Right renal cortex interstitium (tissue), 3 donors: ENCODE measurements around the gene ZNF366. TPM values are rescaled to one million over a fixed set of nuclear protein-coding genes. Genes with fewer than 3 reads are reported as not detected.

Experiments
- DNase-seq, 3 donors: peaks; one replicate each; pipeline ENCODE4 v3.0.0-alpha.2; 2013; ENCODE audit warnings: low read depth in 3 of 3, low spot score in 2 of 3
- polyA plus RNA-seq, 3 donors: library from polyadenylated mRNA; unstranded; fragments of 120-200 nt; gene quantifications; one replicate each; pipeline ENCODE4 v1.2.1, GENCODE V29; 2013; ENCODE audit not compliant: insufficient read length in 3 of 3

The ZNF366 gene, protein sequence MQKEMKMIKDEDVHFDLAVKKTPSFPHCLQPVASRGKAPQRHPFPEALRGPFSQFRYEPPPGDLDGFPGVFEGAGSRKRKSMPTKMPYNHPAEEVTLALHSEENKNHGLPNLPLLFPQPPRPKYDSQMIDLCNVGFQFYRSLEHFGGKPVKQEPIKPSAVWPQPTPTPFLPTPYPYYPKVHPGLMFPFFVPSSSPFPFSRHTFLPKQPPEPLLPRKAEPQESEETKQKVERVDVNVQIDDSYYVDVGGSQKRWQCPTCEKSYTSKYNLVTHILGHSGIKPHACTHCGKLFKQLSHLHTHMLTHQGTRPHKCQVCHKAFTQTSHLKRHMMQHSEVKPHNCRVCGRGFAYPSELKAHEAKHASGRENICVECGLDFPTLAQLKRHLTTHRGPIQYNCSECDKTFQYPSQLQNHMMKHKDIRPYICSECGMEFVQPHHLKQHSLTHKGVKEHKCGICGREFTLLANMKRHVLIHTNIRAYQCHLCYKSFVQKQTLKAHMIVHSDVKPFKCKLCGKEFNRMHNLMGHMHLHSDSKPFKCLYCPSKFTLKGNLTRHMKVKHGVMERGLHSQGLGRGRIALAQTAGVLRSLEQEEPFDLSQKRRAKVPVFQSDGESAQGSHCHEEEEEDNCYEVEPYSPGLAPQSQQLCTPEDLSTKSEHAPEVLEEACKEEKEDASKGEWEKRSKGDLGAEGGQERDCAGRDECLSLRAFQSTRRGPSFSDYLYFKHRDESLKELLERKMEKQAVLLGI
- 1 to 10 TPM; 4.0 to 4.7 (median 4.6) TPM for polyA plus RNA-seq

DNA sequence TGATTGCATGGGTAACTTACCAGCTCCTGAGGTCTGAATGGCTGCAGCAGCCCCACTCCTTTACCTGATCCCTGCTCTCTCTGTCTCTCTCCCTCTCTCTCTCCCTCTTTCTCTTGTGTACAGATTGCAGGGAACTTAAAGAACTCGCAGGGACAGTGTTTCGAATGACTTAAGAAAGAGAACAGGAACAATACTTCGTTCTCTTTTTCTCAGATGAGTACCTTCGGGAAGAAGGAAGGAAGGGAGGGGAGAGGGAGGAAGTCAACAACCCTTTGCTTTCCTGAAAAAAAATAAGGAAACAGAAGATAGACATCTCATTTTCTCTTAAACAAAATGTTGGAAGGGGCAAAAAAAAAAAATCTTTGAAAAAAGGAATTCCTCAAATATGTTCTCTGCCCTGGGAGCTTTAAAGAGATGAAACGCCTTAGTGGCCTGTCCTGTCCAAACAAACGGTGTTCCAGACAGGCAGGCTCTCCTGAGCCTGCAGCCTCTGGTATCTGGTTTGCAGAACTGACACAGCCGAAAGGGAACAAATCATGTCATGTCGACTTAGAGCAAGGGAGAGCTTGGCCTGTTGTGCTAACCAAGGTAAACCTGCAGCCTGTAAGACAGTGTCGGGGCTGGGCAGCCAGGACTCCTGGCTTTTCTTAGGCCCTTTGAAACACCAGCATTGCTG, at the start of gene ZNF366:
ZNF366 (minus strand) TSS at position 180 of the 676 bp plus-strand sequence. CDS start 45,914 bp downstream, outside the sequence.
- DNase-seq = no peak

DNA sequence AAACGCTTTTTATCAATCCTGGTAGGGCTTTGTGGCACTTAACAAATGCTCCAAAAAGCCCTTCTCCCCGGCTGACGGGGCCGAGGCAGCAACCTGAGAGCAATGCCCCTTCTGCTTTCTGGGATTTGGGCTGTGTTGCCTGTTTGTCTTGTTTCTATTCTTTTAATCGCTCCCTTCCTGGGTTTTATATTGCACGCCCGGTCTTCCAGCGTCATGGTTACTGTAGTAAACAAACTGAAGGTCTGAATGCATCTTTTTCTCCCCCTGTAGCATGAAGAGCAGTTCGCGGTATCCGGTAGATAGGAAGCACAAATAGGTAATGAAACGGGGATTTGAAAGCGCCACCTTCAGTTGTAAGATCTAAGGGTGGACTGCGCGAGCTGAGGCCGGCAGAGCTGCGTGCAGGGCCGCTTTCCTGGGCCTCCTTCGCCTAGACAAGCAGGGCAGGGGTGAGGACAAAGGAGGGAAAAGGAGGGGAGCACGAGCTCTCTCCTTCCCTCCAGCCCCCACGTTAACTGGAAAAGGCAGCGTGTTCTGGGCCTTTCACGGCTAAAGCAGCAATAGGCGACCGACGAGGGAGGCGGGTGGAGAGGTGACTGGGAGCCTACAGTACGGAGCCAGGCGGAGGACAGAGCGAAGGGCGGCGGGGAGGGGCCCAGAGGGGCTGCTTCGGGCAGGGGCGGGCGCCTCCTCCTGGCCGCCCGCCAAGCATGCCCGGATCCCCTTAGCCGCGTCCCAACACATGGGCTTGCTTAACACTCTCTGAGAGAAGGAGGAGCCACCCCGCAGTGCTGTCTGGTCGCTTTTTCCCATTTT, 49.3 kb upstream of the ZNF366 start:
- DNase-seq = peak; percentile 34 to 62 (median 46)

DNA sequence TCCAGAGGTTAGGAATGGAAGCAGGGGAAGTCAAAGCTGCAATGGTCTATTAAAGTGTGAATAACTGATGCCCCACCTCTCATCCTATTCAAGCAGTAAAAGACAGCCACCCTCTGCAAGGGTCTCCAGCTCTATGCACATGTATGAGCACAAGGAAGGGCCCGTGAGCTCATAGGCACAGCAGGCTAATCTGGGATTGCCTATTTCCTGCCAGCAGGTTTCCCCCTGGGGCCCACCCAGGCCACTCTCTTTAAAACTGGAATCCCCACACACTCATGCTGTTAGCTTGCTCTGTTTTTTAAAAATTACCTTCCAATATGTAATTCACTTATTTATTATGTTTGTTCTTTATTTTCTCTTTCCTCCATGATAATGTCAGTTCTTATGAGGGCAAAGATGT, 48.7 kb upstream of the ZNF366 start:
- no peak for DNase-seq

GRCh38 chr5:72554897-72555296, 47.7 kb upstream of the ZNF366 start:
- DNase-seq = no peak

GRCh38 chr5:72552041-72552557, 44.9 kb upstream of the ZNF366 start:
- DNase-seq = no peak

DNA sequence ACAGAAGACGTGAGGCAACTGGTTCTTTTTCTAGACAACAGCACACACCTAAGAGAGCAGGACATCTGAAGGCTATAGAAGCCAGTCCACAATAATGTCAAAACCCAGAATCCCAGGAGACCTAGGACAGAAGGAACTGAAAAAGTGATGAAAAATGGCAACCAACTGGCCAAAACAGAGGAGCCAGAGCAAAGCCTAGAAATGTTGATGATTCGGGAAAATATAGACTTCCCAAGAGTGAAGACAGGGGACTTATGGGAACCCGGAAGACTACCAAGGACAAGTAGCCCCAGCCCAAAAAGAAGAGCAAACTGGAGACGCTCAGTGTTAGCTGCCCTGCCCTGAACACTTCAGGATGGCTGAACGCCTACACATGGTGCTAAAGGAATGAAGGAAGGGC, 43.4 kb upstream of the ZNF366 start:
- no peak for DNase-seq

- DNase-seq = no peak
These were observed 36.6 kb upstream of the ZNF366 start for GRCh38 chr5:72543811-72544210.

DNA sequence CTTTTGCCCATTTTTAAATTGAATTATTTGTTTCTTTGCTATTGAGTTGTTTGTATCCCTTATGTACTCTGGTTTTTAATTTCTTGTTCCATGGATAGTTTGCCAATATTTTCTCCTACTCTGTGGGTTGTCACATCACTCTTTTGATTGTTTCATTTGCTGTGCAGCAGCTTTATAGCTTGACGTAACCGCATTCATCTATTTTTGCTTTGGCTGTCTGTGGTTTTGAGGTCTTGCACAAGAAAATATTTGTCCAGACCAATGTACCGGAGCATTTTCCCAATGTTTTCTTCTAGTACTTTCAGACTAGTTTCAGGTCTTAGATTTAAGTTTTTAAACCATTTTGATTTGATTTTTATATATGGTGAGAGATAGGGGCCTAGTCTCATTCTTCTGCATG, 36.2 kb upstream of the ZNF366 start:
- no peak for DNase-seq

GRCh38 chr5:72542695-72543094, 35.5 kb upstream of the ZNF366 start:
- no peak for DNase-seq

DNA sequence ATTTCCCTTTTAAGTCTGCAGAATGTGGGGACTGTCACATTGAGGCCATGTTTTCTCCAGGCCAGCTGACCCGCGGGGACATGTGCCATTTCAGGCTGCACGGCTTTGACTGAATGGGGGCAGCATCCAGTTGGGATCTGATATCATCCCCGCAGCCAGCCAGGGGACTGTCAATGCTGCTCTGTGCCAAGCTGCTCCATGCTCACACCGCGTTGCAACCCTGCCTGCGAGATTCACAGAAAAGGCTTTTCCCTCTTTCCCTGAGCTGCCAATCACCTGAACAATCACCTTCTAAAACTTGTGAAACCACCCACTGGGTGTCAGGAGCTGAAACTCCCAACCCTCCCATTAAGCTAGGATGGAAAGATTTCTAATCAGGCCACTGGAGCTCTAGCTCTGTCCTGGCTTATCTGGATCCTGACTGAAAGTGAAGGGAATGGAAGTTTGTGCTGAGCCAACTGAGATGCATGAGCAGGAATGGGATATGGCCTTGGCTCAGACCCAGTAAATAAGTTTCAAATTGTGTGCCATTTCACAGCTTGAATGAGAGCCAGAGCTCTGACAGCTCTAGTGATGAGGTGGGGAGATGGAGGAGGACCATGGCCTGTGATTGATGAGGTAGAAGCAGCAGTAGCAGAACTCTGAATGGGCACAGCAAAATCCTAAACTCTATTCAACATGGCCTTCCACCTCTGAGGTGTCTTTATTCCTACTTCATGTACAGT, 34.5 kb upstream of the ZNF366 start:
- no peak for DNase-seq

- DNase-seq = no peak
These were observed 33.7 kb upstream of the ZNF366 start for GRCh38 chr5:72540759-72541438.

- DNase-seq = no peak
These were observed 32.5 kb upstream of the ZNF366 start for GRCh38 chr5:72539726-72540125.

DNA sequence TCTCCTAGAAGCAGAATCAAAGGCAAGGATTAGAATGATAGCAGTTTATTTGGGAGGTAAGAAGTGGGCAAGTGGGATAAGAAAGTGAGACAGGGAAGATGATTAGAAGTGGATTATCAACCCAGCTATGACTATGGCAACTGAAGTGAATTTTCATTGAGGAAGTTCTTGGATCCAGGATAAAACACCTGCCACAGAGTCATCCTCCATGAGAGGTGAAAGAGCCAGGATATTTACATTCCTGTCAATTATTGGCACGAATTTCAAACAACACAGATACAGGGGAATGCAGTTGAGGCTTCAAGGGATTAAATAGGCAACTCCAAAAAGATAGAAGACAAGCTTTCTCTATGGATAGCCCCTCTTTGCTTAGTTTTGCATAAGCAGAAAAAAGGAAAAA, 31.8 kb upstream of the ZNF366 start:
- no peak for DNase-seq

DNA sequence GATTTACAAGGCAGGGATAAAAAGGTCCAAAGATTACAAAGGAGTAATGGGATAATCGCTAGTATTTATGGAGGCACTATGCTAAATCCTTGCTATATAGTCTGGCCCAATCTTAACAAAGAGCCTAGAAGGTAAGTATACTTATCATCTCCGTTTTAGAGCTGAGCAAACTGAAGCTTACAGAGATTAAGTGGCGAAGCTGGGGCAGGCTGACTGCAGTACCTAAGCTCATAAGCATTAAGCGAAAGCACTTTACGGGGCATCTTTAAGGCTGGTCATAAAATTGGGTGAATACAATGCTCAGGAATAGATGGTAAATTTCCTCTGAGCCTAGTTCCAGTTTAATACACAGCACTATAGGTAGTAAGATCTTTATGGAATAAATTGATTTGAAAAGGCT, 30.0 kb upstream of the ZNF366 start:
- DNase-seq = no peak

DNA sequence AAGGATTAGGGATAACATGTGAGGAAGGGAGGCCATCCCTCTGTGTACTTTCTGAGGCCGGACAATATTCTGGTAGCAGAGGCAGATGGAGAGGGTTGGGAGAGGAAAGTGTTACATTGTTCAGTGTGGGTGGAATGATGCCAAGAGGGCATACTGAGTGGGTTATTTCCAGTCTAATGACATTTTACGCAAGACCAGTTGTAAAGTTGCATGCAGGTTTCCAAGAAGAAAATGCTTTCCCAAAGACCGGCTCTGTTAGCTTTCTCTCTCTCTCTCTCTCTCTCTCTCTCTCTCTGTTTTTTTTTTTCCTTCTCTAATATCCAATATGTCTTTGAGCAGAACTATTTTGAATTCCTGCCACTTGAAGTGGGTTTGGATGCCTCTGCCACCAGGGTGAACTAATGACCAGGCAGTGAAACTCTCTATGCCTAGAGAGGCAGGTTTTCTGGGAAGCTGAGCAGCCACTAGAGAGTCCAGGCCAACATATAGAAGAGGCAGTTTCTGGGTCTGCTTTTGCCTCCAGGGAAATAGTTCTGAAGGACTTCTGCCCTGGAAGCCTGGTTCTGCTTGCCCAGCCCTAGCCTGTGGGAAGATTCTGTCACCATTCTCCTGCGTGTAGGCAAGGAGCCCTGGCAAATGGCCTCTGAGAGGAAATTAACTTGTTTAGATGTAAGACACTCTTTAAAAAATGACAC, 24.4 kb upstream of the ZNF366 start:
- DNase-seq = no peak

DNA sequence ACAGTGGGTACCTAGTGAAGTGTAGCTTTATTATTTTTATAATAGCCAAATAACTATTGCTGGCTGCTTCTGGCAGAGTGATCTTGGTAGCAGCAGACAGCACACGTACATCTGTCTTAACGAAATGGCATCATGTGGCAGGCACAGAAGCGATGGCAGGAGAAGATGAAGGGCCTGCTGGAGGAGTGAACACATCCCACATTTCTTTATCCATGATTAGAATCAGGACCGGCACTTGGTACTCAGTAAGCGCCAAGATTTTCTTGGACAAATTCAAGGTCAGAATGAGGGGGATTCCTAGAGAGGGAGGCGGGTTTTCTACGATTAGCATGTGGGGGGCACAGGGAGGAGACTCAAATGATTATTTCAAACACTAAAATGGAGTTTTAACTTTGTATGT, 23.0 kb upstream of the ZNF366 start:
- DNase-seq = no peak

GRCh38 chr5:72529383-72529782, 22.2 kb upstream of the ZNF366 start:
- no peak for DNase-seq

GRCh38 chr5:72525816-72526215, 18.6 kb upstream of the ZNF366 start:
- DNase-seq = no peak
